HG03342 (cell line): ENCODE data around the gene UBAP1L.
"Not testable (repeated sequence)": the region's sequence is repeated elsewhere in the genome, so short reads cannot be mapped to it uniquely, and the experiment has no call there.

Experiments used
- ATAC-seq: cut with Tn5 transposase; IDR thresholded peaks from one replicate; pipeline ENCODE4 v1.9.1; 2021; ENCODE audit warnings: mild to moderate bottlenecking, moderate library complexity; ENCODE audit not compliant: unreplicated experiment

UBAP1L gene

DNA sequence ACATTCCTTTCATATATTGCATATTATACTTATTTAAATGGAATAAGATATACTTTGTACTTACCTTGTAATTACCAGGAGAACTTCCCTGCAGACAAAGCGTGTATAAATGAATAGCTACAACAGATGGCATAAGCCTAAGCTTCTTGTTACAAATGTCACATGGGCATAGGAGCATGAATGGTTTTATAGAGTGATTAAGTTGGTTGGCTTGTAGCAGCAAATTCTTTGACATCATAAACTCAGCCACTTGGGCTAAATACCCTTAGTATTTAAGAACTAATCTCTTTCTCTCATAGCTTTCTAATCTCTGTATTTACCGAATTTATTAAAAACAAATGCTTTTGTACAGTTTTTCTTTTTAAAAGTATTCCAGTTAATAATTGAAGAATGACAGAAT lies at the start of gene UBAP1L:
Gene UBAP1L, minus strand, starts transcription at position 115 of the 400 bp plus-strand sequence. CDS start 8,985 bp downstream, outside the sequence.
- no peak for ATAC-seq

DNA sequence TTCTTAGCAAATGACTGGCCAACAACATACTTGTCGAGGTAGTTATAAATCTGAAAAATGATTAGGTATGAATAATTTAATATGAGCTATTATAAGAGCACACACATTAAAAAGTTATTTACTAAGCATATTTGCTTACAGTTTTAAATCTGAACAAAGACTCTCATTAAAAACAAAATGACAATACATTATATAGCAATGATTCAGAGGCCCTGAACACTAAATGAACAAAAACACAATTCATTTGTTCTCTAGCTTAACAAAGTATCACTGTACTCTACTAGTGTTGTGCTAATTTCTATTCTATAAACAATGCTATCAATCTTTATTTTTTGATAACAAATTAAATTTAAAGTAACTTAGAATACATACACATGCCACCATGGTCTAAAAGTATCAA lies 49.1 kb upstream of the UBAP1L start:
- no peak for ATAC-seq

DNA sequence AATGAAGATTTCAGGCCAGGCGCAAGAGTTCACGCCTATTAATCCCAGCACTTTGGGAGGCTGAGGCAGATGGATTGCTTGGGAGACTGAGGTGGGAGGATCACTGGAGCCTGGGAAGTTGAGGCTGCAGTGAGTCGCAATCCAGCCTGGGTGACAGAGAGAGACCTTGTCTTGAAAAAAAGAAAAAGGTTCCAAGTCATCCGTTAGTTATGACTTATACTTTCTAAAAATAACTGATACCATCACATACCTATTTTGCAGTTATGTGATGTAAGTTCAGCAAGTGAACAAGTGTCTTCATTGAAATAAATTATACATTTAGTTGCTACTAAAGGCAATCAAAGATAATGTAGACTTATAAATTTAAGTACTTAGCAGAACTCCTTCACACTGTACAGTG lies 48.0 kb upstream of the UBAP1L start:
- no peak for ATAC-seq

DNA sequence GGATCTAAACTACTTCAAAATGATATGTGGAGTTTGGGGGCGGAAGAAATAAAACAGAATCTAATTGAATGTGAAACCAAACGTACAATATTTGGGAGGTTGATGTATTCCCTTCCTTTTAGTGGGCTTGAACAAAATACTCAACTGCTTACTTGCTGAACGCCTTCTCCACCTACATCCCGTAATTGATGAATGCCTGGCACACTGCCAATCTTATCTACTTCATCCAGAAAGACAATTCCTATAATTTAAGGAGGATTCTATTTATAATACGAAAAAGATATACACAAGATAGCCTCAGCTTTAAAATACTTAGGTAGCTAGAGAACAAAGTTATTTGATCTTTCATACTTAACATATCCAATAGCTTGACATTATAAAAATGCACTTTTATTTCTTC lies 41.7 kb upstream of the UBAP1L start:
- no peak for ATAC-seq

DNA sequence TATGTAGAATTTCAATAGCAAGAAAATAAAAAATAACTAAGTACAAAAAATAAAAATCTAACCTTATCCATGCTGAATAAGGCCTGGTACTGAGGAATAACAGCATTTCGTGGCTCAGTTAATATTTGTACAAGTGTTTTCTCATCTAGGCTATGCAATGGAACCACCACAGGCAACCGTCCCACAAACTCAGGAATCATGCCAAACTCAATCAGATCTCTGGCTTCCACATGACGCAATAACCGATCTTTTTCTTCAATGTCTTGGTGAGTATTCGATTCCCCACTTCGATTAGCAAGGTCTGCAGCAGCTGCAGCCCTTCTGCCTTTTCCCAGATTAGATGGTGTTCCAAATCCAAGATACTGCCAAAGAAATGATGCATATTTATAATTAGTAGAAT lies 39.7 kb upstream of the UBAP1L start:
- no peak for ATAC-seq

DNA sequence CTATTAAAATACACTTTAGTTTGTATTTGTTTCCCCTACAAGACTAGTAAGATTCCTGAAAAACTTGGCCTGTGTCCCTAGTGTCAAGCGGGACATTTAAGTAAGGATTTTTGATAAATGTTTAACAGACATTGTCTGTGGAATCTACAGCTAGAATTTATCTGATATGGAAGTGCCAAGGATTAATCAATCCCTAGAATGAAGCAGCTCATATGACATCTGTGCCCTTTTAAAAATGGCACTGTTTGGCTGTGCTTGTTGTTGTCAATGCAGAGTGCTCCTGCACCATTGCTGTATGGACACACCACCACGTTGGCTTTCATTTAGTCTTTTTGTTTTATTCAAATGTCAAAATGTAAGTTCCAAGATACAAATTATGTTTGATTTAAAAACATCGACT lies 32.9 kb upstream of the UBAP1L start:
- no peak for ATAC-seq

DNA sequence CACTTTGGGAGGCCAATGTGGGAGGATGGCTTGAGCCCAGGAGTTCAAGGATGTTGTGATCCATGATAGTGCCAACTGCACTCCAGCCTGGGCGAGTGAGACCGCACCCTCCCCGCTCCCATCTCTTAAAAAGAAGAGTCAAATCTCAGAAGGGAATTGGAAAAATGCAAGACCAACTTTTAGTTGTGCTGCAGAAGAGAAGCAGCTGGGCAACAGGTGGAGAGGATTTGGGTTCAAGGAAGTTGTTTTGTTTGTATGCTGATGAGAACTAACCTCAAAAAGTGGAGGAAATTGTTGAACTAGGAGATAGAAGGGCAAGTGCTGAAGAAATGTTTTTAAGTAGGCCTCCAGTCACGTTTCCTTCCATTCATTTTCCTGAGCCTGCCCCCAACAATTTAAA lies 31.4 kb upstream of the UBAP1L start:
- no peak for ATAC-seq

DNA sequence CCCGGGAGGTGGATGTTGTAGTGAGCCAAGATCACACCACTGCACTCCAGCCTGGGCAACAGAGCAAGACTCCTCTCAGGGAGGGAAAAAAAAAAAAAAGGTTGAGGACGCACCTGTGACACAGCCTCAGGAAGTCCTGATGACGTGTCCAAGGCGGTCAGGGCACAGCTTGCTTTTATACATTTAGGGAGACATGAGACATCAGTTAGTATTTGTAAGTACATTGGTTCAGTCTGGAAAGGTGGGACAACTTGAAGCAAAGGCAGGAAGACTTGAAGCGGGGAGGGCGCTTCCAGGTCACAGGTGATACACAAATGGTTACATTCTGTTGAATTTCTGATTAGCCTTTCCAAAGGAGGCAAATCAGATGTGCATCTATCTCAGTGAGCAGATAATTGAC lies 23.6 kb upstream of the UBAP1L start:
- ATAC-seq: not testable (repeated sequence)

DNA sequence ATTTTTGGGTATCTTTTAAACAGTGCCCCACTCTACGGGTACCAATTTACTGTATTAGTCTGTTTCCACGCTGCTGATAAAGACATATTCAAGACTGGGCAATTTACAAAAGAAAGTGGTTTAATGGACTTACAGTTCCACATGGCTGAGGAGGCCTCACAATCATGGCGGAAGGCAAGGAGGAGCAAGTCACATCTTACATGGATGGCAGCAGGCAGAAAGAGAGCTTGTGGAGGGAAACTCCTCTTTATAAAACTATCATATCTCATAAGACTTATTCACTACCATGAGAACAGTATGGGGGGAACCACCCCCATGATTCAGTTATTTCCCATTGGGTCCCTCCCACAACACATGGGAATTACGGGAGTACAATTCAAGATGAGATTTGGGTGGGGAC lies 22.9 kb upstream of the UBAP1L start:
- ATAC-seq: not testable (repeated sequence)

DNA sequence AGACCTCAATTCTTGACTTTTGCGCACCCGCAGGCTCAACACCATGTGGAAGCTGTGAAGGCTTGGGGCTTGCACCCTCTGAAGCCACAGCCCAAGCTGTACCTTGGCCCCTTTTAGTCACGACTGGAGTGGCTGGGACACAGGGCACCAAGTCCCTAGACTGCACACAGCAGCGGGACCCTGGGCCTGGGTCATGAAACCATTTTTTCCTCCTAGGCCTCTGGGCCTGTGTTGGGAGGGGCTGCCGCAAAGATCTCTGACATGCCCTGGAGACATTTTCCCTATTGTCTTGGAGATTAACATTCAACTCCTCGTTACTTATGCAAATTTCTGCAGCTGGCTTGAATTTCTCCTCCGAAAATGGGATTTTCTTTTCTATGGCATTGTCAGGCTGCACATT lies 22.1 kb upstream of the UBAP1L start:
- ATAC-seq: not testable (repeated sequence)

DNA sequence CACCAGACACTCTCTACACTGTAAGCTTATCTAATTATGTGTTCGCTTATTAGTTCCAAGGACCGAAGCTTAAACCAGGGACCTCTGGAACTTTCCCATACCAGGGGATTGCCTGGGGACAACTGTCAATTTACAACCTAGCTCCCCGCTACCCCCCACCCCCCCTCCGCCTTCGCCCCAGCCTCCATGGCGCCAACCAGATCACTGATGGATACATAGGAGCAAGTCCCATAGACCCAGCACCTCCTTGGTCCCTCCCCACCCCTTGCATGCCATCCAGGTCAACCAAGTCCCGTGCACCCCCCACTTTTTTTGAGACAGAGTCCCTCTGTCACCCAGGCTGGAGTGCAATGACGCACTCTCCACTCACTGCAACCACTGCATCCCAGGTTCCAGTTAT lies 19.5 kb upstream of the UBAP1L start:
- no peak for ATAC-seq

DNA sequence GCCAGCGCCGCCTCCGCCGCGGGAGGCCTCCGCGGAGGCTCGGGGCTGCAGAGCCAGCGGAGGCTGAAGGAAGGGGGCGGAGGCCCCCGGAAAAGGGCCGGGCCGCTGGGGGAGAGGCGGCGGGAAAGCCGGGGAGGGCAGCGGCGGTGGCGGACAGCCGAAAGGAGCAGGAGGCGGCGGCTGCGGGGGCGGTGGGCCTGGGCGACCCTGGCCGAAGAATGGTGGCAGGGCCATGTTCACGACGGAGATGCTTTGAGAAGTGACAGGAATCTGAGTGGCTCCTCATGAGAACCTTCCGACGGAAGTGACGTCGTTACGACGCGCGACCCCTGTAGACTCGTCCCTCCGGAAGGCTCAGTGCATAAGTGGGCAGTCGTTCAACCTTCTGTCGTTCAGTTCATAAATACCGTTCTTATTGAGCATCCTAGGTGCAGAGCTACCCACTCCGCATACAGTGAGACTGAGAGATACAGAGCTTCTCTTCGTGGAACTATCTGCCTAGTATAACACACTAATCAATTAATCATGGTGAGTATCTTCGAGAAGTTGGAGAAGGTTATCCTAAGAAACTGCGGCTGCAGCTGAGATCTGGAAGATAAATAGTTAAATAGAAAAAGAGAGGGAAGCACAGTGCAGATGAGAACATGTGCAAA lies 18.7 kb upstream of the UBAP1L start, which contains the start of gene PDCD7:
Gene PDCD7, minus strand, starts transcription at position 261 of the 653 bp plus-strand sequence. Its CDS starts 27 bp downstream, at position 234.
- ATAC-seq: peak; percentile 83

DNA sequence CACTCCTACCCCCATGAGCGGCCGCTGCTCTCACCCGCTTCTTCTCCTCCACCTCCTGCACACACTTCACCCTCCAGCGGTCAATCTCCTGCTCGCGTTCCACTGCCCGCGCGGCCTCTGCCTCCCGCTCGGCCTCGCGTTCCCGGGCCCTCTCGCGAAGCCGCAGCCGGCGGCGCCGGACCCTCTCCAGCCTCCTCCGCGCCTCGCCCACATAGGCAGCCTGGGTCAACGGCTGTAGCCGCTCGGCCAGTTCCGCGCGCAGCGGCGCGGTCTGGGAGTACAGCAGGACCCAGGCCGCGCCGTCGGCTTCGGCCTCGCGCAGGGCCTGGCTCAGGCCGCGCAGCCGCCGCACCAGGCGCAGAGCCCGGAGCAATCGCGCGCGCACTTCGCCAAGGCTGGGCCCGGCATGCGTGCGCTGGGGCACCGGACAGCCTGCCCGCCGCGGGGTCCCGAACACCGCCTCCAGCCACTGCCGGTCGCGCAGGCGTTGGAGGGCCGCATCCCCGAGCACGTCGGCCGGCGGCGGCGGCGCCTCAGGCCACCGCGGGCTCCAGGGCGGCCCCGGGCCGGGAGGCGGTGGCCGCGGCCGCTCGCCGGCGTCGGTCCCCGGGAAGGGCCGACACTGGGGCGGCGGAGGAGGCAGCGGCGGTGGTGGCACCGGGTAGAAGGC lies 18.0 kb upstream of the UBAP1L start:
- peak; percentile 30 for ATAC-seq

DNA sequence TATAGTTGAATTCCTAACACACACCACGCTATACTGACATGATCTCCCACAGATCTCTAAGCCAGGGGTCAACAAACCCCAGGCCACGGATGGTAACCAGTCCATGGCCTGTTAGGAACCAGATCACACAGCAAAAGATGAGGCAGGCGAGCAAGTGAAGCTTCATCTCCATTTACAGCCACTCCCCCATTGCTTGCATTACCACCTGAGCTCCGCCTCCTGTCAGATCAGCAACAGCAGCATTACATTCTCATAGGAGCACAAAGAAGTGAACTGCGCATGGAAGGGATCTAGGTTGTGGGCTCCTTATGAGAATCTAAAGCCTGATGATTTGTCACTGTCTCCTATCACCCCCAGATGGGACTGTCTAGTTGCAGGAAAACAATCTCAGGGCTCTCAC lies 15.9 kb upstream of the UBAP1L start:
- no peak for ATAC-seq

DNA sequence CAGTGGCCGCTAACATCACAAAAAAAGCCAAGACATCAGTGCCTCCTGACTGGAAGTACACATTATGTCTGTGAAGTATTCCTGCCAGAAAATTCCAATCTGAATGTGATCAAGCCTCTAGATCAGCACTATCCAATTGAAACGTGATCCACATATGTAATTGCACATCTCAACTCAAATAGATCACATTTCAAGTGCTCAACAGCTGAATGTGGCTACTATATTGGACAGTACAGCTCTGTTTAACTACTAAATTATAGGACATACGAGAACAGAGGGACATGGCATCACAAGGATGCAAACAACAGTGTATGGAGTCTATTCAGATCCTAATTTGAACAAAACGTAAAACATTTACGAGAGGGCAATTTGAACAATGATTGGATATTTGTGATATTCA lies 542 bp upstream of the UBAP1L start:
- ATAC-seq: no peak

DNA sequence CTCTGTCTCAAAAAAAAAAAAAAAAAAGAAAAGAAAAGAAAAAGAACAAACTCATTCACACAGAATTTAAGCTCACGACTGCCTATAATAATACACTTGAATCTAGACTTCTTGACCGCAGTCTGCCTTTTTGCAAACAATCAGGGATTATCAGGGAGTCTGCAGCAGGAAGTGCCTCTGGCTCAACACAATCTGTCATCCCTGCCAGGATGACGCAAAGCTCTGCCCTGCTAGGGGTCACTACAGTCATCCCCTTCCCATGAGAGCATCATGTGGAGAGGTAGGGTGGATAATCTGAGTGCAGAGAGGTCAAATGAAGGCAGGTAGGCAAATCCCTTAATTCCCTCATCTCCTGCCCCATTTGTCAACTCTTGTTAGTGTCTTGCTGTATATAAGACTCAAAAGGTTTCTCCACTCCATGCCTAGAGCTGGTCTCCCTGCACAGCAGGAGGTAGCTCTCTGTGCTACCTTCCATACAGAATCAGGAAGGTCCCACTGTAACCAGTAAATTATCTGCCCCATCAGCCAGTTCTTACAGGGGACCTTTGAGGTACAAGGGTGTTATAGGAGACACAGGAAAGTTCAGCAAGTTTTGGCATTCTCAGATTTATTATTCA lies 4.2 kb downstream of the UBAP1L start:
- no peak for ATAC-seq

DNA sequence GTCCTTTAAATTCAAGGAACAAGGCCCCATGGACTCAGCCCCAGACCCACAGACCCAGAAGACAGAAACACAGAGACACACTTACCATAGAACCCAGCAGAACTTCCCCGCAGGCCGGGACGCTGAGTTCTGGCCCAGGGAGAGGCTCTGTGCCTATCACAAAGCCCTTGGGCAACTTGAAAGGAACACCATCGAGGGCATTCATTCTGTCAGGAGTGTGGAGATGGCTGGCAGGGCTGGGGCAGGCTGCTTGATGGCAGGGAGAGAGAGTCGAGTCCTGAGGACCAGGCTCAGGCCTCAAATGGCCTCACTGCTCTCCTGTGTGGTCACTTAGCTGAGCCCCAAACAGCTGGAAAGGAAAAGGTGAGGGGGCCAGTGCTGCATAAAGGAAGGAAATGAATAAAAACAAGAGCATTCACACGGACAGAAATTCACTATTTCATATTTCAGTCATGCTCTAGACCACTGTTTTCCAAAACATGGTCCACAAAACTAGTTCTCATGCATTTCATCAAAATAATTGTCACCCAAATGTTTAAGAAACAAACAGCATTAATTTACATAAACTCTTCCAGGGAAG lies 8.9 kb downstream of the UBAP1L start:
- ATAC-seq: no peak

DNA sequence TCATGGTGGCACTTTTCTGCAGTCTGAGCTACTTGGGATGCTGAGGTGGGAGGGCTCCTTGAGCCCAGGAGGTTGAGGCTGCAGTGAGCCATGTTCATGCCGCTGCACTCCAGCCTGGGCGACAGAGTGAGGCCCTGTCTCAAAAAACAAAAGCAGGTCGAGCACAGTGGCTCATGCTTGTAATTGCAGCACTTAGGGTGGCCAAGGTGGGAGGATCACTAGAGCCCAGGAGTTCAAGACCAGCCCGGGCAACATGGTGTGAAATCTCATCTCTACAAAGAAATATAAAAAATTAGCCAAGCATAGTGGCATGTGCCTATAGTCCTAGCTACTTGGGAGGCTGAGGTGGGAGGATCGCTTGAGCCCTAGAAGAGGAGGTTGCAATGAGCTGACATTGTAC lies 10.0 kb downstream of the UBAP1L start:
- no peak for ATAC-seq

DNA sequence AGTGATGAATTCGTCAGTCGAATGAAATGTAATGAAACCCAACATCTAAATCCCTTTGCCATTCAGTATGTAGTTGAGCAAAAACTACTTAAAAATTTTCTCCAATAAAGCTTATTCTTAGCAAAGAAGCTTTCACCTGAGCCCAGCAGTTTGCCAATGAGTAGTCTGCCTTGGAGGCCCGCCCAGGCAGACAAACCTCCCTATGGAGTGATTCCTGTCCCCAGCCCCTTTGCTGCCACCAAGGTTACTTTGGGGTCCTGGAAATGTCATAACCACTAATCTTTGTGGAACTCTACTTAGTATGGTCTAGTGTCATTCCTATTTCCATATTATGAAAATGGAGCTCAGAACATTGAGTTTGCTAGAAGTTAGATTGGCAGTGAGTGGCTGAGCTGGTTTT lies 12.1 kb downstream of the UBAP1L start:
- ATAC-seq: no peak

DNA sequence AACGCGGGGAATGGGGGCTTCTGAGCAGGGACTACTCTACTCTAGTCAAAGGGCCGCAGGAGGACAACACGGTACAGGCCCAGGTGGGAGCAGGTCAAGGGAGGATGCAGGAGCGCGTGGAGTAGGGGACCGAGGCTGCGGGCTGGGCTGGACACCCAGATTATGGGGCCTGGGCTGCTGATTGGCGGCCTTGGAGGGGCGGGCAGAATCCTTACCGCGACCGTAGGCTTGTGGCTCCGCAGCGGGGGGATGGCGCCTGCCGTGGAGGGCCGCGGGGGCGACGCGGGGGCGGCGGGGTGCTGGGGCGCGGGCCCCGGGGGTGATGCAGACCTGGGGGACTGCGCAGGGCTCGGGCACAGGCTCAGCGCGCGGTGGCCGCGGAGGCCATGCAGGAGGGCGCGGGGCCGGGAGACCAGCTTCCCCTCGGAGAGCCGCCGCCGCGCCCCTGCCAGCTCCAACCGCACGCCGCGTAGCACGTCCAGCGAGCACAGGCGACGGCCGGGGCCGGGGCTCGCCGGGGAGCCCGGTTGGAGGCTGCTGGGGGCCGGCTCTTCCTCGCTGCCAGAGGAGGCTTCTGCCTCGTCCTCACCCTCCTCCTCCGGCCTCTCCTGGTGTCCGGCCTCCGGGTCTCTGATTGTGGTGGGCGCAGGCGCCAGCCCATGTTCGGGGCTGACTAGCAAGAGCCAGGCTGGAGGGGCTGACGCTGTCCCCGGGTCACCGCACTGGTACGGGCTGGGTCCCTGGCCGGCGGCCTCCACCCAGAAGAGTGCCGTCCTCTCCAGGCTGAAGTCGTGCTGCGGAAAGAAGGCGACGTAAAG lies 12.9 kb downstream of the UBAP1L start:
- no peak for ATAC-seq

DNA sequence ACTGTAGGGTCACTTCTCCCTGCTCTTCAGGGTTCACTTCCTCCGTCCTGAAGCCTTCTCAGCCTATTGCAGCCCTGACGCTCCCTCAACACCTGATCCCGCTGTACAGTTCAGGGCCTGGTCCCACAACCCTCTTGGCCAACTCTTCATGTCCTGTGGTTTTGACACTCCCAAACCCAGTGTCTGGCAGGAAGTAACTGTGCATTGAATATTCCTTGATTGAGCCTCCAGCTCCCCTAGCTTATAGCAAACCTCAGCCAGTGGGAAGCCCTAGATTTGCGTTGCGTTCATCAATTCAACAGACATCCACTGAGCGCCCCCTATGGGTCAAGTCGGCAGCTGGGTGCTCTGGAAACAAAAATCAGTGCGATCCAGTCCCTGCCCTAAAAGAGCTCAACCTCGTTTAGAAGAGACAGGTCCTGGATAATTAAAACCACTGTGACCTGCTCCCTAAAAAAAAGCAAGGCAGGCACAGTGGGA lies 13.5 kb downstream of the UBAP1L start:
- no peak for ATAC-seq
